Adrenal gland (tissue), 5 donors: Measurements from ENCODE around the gene CSNK1G1.

Experiments used
- CTCF ChIP-seq, 6 experiments: fragments of 450-650 bp in 4 of 6; fragments of 200-600 bp in 2 of 6; sonication (generic) in 1 of 6; IDR thresholded peaks; 1 replicate in 5 of 6; 2 replicates in 1 of 6; pipeline versions ENCODE4 v1.5.1 to v1.8.0; 2016 to 2021; ENCODE audit warnings: antibody characterized with exemption in 6 of 6, mild to moderate bottlenecking in 2 of 6, moderate library complexity in 1 of 6
- POLR2A ChIP-seq, 2 donors: fragments of 450-650 bp; IDR thresholded peaks; one replicate each; pipeline ENCODE4 v1.6.1; 2017; ENCODE audit warnings: antibody characterized with exemption in 2 of 2, mild to moderate bottlenecking in 2 of 2, moderate library complexity in 1 of 2
- donor health status: DM: no; HTN: no; CAD: no.

- TF ChIP-seq CTCF (IDR thresholded peaks at IDR 0.05) (no peak), POLR2A (IDR thresholded peaks at IDR 0.05) (no peak)
These were observed 203.2 kb downstream of the CSNK1G1 start for GRCh38 chr15:64152507-64153387.
